Fibroblast of pulmonary artery (primary cell): ENCODE data around the gene CCDC60.

Experiments used
- DNase-seq: peaks from one replicate; pipeline ENCODE4 v3.0.0-alpha.2; 2010; ENCODE audit warnings: low read depth
- H3K4me3 ChIP-seq: replicated peaks from 2 replicates; pipeline ENCODE4 v1.5.1; 2011; ENCODE audit warnings: low read depth, mild to moderate bottlenecking, control low read depth, low read length, moderate library complexity
- CTCF ChIP-seq: IDR thresholded peaks from 2 replicates; pipeline ENCODE4 v1.5.1; 2011; ENCODE audit warnings: mild to moderate bottlenecking, control low read depth, low read length, inconsistent platforms; ENCODE audit errors: missing control alignments

CCDC60 gene

GRCh38 chr12:119327471-119327870, 7.1 kb upstream of the CCDC60 start:
- no peak for TF ChIP-seq CTCF
- H3K4me3 ChIP-seq, result no peak overlapping the region
- no peak for DNase-seq

- H3K4me3 ChIP-seq, result no peak overlapping the region
- DNase-seq, result no peak
- no peak for TF ChIP-seq CTCF
Observed at GRCh38 chr12:119328111-119328510, 6.4 kb upstream of the CCDC60 start.

- no peak for DNase-seq
- no peak overlapping the region for H3K4me3 ChIP-seq
- TF ChIP-seq CTCF, result no peak
Observed at GRCh38 chr12:119338593-119339363, 4.2 kb downstream of the CCDC60 start.

- DNase-seq, result no peak
Observed at GRCh38 chr12:119340578-119340977, 6.0 kb downstream of the CCDC60 start.

GRCh38 chr12:119341020-119341419, 6.5 kb downstream of the CCDC60 start:
- TF ChIP-seq CTCF, result no peak
- H3K4me3 ChIP-seq, result no peak overlapping the region
- DNase-seq, result no peak

More at GRCh38 chr12:119340578-119340977, 6.0 kb downstream of the CCDC60 start:
- no peak for TF ChIP-seq CTCF
- no peak overlapping the region for H3K4me3 ChIP-seq

- no peak for DNase-seq
- H3K4me3 ChIP-seq, result no peak overlapping the region
- TF ChIP-seq CTCF, result no peak
Observed at GRCh38 chr12:119341988-119342387, 7.5 kb downstream of the CCDC60 start.

- no peak overlapping the region for H3K4me3 ChIP-seq
- no peak for DNase-seq
- TF ChIP-seq CTCF, result no peak
Observed at GRCh38 chr12:119343130-119343529, 8.6 kb downstream of the CCDC60 start.
